22Rv1 (cell line): ENCODE measurements around the gene SDK1.

Source experiments
- CTCF ChIP-seq: fragments of 450-650 bp; IDR thresholded peaks from 2 replicates; pipeline ENCODE4 v1.5.1; 2017; ENCODE audit warnings: mild to moderate bottlenecking
- ZFX ChIP-seq: fragments of 450-650 bp; IDR thresholded peaks from 2 replicates; pipeline ENCODE4 v1.6.1; 2017; ENCODE audit warnings: antibody characterized with exemption, borderline replicate concordance

- TF ChIP-seq CTCF (no peak), ZFX (no peak)
Measured at GRCh38 chr7:4018601-4019316, 717.7 kb downstream of the SDK1 start.
